ENCODE data around the gene MKRN3.

Gene MKRN3

DNA sequence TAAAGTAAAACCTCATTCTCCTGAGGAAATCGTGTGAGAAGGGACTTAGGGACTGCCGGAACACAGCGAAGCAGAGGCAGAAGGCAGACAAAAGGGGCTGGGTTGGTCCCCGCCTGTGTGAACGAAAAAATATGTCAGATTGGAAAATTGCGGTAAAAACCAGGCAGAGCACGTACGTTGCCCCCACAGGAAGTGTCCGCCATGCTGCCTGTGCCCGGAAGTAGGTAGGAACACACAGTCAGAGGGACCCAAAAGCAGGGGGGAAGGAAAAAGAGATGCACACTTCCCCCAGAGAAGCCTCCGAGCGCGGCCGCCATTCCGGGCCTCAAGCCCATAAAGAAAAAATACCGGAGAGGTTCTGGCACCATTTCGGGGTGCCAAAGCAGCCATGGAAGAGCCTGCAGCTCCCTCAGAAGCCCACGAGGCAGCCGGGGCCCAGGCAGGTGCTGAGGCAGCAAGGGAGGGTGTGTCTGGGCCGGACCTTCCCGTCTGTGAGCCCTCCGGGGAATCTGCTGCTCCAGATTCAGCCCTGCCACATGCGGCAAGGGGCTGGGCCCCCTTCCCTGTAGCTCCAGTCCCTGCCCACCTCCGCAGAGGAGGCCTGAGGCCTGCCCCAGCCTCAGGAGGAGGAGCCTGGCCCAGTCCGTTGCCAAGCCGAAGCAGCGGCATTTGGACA lies at the start of gene MKRN3:
Gene MKRN3, plus strand, starts transcription at position 280 of the 676 bp plus-strand sequence. Its CDS starts 109 bp downstream, at position 389.
- FAIRE-seq (no peak), DNase-seq (ENCODE audit: extremely low spot score, insufficient read length, low read depth) (no peak)

DNA sequence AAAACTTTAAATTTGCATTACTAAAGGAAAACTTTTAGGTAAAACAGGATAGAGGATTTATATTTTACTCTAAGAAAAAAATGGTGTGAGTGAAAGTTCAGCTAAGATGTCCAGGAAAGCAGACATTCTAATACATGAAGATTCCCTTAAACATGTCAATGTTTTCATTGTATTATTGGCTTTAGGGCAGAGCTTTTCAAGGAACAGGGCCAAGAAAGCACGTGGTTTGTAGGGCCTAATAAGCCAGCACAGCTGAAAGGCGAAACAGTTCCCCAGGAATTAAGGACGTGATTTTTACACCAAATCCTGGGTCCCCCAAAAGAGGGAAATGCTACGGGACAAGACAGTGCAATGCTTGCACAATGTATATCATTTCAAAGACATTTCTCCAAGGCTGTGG lies 48.6 kb upstream of the MKRN3 start:
- FAIRE-seq (no peak), DNase-seq (ENCODE audit: extremely low spot score, insufficient read length, low read depth) (no peak)

DNA sequence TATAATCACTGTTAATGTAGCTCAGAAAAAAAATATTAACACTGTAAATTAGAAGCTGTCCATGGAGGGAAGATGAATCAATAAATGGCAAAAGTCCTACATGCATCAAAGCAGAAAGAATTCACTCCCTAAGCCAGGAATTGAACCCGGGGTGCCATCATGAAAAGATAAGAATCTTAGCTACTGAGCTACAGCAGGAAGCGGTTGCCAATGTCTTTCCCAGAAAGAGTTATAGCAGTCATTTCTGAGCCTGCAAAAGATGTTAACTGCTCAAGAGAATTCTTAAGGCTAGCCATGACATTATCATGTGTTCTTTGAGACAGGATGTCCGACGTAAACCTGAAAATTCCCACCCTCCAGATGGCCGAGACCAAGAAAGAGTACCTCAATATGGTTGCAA lies 47.4 kb upstream of the MKRN3 start:
- DNase-seq (ENCODE audit: extremely low spot score, insufficient read length, low read depth), result no peak
- FAIRE-seq, result no peak

DNA sequence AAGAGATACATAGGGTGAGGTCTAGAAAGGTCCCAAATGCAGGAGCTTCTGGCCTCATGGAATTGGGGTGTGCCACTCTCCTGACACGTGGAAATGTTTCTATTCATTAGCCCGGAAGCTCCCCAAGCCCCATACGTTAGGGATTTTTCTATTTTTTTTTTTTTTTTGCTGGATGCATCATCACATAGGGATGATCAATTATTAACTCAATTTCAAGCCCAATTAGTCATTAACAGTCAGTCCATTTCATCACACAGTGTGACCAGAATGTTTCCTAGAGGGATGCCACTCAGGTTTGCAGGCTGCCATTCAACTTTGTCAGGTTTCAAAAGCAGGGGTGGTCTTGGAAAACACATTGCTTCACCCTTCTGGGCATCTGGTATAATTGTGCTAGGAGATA lies 40.7 kb upstream of the MKRN3 start:
- DNase-seq (ENCODE audit: extremely low spot score, insufficient read length, low read depth) (no peak), FAIRE-seq (no peak)

DNA sequence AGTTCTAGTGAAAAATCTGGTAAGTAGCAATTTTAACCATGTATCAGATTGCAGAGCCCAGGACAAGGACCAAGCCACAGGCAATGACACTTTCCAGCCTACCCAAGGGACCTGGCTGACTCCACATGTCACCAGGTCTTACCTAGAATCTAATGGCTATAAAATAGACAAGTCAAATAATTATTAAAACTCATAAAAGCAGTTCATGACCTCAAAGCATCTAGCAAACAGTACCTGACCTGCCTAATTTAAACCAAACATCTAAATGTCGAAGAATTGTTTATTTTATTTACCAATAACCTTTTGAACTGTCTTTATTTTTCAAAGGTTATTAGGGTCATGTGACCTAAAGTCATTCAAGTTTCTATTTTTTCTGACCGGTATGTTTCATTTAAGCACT lies 35.6 kb upstream of the MKRN3 start:
- FAIRE-seq (no peak), DNase-seq (ENCODE audit: extremely low spot score, insufficient read length, low read depth) (no peak)

DNA sequence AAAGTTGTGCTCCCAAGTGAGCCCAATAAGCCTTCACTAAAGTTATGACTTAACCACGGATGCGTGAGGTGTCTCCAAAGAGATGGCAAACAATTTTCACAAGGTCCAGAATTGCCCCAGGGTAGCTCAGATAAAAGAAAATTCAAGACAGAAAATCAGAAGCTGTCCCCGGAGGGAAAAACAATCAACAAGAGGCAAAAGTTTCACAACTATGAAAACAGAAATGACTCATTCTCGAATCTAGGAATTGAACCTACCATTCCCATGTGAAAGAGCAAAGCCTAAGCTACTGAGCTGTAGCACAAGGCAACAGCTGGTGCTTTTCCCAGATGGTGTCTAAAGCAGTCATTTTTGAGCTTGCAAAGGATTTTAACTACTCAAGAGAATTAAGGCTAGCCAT lies 33.5 kb upstream of the MKRN3 start:
- FAIRE-seq, result no peak

DNA sequence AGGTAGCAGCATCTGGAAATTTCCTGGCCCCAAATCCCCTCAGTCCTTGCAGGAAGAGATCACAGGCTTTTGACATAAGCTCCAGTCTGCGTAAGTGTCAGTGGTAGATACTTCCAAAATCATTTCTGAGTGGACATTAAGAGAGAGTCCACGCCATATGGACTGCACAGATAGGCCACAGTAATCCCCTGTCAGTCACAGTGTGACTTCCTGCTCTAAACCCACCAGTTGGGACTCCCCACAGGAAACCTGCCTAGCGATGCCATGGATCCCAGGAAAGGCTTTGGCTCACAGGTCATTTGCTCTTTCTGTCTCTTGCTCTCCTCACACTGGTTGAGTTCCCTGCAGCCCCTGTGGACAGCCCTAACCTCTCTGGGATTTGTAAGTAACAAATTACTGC lies 28.8 kb upstream of the MKRN3 start:
- DNase-seq (ENCODE audit: extremely low spot score, insufficient read length, low read depth) (no peak), FAIRE-seq (no peak)

More for the DNA sequence above, 33.5 kb upstream of the MKRN3 start:
- DNase-seq (ENCODE audit: extremely low spot score, insufficient read length, low read depth), result no peak

DNA sequence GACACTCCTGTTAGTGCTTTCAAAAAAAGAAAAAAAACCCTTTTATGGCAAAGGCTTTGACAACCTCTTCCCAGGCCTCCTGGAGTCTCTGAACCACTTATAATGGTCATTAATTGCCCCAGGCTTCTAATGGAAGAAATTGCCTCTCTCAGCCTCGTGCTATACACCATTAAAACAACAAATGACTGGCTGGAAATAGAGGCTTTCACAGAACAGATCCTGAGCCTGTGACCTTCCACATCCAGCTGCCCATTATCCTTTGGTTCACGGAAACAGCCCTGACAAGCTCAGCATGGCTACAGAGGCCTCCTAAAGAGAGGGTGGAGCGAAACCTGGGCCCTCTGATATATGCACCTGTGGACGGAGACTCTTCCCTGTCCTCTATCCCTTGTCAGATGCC lies 26.8 kb upstream of the MKRN3 start:
- FAIRE-seq, result no peak
- no peak for DNase-seq (ENCODE audit: extremely low spot score, insufficient read length, low read depth)

DNA sequence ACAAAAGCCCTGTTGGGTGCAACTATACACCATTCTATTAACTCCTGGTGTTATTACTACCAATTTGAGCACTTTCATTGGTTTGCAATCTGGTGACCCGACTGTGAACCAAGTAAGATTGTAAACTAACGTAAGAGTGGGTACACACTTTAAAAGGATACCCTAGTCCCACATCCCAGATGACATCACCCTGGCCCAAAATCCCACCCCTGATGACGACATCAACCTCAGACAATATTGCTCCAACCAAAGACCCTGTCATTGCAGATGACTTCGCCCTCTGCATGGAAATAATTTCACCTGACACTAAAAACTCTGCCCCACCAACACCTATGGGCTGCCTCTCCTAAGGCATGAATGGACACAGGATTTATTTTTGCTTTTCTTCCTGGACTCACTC lies 25.6 kb upstream of the MKRN3 start:
- no peak for DNase-seq (ENCODE audit: extremely low spot score, insufficient read length, low read depth)

DNA sequence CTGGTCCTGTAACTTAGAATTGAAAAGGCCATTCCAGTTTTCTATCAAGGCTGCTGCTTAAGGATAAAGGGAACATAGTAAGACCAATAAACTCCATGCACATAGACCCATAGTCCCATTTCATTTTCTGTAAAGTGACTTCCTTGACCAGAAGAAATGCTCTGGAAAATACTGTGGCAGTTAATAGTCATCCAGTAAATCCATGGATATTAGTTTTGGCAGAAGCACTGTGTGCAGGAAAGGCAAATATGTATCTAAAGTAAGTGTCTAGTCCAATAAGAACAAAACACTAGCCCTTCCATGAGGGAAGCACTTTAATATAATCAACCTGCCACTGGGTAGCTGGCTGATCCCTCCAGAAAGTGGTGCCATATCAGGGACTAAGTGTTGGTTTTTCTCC lies 19.3 kb upstream of the MKRN3 start:
- no peak for FAIRE-seq

More for the DNA sequence above, 25.6 kb upstream of the MKRN3 start:
- no peak for FAIRE-seq

DNA sequence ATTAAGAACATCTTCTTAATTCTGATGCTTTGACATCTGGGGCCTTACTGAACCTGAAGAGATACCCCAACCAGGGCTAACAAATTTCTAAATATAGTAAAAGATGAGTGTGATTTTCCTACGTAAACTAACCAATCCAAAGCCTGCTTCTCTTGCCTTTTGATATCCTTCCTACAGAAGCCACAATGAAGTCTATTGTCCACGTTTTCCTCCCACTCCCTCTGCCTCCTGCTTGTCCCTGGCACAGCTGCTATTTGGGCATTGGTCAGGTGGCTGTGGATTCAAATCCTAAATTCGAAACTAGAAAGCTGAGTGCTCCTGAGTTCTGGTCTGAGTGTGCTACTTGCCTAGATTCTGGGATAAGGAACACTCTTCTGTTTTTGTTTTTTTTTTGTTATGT lies 17.4 kb upstream of the MKRN3 start:
- DNase-seq (ENCODE audit: extremely low spot score, insufficient read length, low read depth) (no peak), FAIRE-seq (no peak)

More for the DNA sequence above, 19.3 kb upstream of the MKRN3 start:
- no peak for DNase-seq (ENCODE audit: extremely low spot score, insufficient read length, low read depth)

DNA sequence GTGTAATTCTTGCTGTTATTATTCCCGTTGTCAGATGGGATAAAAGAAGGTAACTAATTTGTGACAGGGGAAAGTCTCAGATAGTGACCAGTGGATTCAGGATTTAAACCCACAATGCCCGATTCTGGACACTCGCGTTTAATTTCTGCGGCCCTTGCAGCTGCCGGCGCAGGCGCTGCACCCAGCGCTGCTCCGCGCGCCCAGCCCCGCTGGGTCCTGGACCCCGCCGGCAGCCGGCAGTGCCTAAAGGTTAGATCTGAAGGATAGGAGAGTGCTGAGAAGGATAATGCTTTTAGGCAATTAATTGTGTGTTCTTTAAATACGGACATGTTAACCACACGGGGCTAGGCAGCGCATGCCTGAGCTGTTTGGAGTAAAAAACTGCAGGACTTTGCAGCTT lies 3.6 kb upstream of the MKRN3 start:
- FAIRE-seq (no peak), DNase-seq (ENCODE audit: extremely low spot score, insufficient read length, low read depth) (no peak)

DNA sequence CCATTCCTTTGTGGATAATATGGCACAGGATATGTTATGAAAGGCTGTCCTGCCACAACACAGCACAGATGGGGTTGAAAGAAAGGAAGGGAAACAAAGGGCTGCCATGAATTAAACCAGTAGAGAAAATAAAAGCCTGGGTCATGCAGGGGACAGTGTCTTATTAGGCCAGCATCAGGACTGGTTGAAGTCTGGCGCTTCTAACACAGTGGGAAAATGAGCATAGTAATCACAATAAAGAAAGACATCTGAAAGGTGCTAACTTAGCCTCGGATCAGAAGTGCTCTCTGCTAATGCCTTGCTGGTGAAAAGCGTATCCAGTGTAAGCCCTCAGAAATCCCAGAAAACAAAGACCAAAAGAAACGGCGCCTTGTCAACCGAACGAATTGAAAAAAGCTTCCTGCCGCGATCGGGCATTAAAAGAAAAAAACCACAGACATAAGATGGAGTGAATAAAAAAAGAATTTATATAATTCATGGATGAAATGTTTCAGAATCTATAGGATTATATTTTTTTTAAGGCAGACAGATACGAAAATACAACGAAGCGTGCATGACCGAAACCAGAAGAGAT lies 566 bp upstream of the MKRN3 start:
- DNase-seq (ENCODE audit: extremely low spot score, insufficient read length, low read depth), result no peak
- FAIRE-seq, result no peak

DNA sequence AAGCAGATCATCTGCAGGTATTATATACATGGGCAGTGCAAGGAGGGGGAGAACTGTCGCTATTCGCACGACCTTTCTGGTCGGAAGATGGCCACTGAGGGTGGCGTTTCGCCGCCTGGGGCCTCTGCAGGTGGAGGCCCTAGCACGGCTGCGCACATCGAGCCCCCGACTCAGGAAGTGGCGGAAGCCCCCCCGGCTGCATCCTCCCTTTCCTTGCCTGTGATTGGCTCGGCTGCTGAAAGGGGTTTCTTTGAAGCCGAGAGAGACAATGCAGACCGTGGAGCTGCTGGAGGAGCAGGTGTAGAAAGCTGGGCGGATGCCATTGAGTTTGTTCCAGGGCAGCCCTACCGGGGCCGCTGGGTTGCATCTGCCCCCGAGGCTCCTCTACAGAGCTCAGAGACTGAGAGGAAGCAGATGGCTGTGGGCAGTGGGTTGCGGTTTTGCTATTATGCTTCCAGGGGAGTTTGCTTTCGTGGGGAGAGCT lies 639 bp downstream of the MKRN3 start:
- no peak for FAIRE-seq
- no peak for DNase-seq (ENCODE audit: extremely low spot score, insufficient read length, low read depth)

DNA sequence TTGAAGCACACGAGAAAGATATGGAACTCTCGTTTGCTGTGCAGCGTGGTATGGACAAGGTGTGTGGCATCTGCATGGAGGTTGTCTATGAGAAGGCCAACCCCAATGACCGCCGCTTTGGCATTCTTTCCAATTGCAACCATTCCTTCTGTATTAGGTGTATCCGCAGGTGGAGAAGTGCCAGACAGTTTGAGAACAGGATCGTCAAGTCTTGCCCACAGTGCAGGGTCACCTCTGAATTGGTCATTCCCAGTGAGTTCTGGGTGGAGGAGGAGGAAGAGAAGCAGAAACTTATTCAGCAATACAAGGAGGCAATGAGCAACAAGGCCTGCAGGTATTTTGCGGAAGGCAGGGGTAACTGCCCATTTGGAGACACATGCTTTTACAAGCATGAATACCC lies 1.2 kb downstream of the MKRN3 start:
- no peak for DNase-seq (ENCODE audit: extremely low spot score, insufficient read length, low read depth)
- no peak for FAIRE-seq

DNA sequence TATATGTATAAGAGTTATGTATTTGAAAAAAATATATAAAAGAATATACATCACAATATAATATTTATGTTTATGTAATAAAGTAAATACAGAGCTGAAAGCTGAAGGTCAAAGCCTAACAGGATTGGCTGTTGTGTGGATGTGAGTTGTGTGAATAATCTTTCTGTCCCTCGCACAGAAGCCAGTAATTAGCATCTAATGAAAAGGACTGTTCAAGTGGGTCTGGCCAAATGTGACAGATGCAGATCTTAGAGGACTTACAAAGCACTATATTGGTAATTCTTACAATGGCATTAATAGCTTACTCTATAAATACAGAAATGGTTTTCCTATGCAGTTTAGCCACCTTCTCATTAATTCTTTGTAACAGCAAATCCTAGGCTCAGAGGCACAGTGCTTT lies 2.4 kb downstream of the MKRN3 start:
- FAIRE-seq, result no peak
- no peak for DNase-seq (ENCODE audit: extremely low spot score, insufficient read length, low read depth)

DNA sequence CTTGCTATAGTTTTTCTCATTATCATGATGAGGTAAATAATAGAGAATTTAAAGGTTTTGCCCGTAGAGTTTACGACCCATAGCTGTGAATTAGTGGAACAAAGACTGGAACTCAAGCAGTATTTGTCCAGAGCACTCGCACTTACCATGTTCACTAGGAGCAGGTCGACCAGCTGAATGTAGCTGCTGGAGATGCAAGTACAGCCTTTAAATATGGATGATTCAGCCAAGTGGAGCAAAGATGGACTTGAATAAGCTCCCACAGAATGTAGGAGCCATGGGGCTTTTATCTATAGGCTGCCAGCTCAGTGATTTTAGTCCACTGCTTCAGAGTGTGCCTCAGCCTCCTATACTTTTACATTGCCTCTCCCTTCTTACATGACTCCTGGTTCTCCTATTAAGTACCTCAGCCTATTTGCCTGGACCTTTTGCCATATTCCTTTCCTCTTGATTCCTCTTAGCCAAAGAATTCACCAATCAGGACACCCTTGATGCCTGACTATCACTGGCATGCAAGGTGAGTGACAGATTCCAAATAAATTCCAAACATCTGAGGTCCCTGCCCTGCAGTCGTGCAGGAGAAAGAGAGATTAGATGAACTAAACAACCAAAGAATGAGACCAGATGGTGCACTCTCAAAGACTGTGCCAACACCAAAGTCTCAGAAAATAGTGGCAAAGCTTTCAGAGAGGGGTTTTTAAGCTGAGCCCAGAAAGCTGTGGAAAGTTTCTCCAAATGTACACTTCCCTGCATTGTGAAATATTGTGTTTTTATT lies 3.9 kb downstream of the MKRN3 start:
- no peak for DNase-seq (ENCODE audit: extremely low spot score, insufficient read length, low read depth)
- no peak for FAIRE-seq

DNA sequence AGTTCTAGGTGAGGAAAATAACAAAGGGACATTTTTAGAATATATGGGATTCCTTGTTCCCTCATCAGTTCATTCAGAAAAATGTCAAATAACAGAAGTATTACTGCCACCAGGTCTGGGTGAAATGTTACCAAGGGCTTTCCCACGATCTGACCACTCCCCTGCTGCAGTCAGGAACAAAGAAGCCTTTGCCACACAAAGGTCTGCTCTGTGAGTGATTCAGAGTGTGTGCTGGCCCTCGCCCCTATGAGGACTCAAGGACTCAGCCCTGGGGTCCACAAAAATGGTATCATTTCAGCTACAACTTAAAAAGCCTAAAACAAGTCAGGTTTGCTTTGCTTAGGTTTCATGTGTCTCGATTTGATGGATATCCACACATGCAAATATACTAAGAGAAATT lies 5.0 kb downstream of the MKRN3 start:
- FAIRE-seq (no peak), DNase-seq (ENCODE audit: extremely low spot score, insufficient read length, low read depth) (no peak)

DNA sequence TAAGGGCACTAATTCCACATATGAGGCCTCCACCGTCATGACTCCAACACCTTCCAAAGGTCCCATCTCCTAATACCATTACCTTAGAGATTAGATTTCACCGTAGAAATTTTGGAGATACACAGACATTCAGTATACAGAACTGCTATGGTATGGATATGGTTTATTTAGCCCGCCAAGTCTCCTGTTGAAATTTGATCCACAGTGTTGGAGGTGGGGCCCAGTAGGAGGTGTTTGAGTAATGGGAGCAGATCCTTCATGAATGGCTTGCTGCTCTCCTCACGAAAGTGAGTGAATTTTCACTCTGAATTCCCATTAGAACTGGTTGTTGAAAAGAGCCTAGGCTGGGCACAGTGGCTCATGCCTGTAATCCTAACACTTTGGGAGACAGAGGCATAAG lies 7.4 kb downstream of the MKRN3 start:
- no peak for DNase-seq (ENCODE audit: extremely low spot score, insufficient read length, low read depth)
- no peak for FAIRE-seq

DNA sequence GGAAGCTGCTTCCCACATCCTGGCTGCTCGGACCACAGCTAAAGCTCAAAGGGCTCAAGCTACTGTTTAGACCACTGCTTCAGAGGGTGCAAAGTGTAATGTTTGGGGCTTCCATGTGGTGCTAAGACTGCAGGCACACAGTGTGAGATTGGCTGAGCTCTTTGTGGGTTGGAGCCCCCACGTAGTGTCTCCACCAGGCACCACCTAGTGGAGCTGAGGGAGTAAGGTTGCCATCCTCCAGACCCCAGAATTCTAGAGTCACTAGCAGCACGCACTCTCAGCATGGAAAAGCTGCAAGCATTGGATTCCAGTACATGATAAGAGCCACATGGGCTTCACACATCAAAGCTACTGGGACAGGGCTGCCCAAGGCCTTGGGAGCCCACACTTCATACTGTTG lies 9.3 kb downstream of the MKRN3 start:
- no peak for FAIRE-seq
- no peak for DNase-seq (ENCODE audit: extremely low spot score, insufficient read length, low read depth)

DNA sequence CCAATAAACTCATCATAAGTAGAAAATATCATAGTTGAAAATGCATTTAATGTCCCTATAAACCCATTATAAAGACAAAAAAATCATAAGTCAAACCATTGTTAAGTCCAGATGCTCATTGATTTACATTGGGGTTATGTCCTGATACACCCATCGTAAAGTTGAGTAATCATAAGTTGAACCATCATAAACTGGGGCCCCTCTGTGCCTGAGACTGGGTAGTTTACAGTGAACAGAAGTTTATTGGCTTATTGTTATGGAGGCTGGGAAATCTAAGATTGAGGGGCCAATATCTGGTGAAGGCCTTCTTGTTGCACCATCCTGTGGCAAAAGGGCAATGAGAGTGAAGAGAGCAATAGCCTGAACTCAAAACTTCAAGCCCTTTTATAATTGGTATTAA lies 10.6 kb downstream of the MKRN3 start:
- FAIRE-seq (no peak), DNase-seq (ENCODE audit: extremely low spot score, insufficient read length, low read depth) (no peak)
